ENCODE measurements around the gene SLC35A3.

- TF ChIP-seq POLR2A (IDR thresholded peaks at IDR 0.05): no peak
- no peak for TF ChIP-seq CTCF (IDR thresholded peaks at IDR 0.05 in 8 of 11, conservative IDR thresholded peaks at IDR 0.05 in 3 of 11)
- no peak for TF ChIP-seq POLR2AphosphoS5 (IDR thresholded peaks at IDR 0.05)
Observed at GRCh38 chr1:100009458-100009857, 39.7 kb downstream of the SLC35A3 start.
